Measurements from ENCODE around the gene SELPLG. TPM values are rescaled to one million over a fixed set of nuclear protein-coding genes. Genes with fewer than 3 reads are reported as not detected.

SELPLG gene
- total and polyA plus RNA-seq, 2 of the 4 experiments (the other 2 are of a cell fraction): 3.2 to 10.8 TPM

- H2BK120ac ChIP-seq (ENCODE audit: low read depth, low read length): no peak overlapping the region
- no peaks in the 10 kb centered on the region for H3K9me3 ChIP-seq (ENCODE audit: control insufficient read depth, insufficient read depth, low read length)
- BruUV-seq (replicated peaks): no TSS peak
- no peak overlapping the region for H3K9ac ChIP-seq (ENCODE audit: low read depth, low read length)
- no peaks in the 10 kb centered on the region for H3K9me1 ChIP-seq (ENCODE audit: insufficient read depth, low read length)
- no peak overlapping the region; the same call in 1 of the 2 replicates for H3K23ac ChIP-seq (ENCODE audit: low read depth, low read length)
- H3K36me3 ChIP-seq (ENCODE audit: control insufficient read depth, insufficient read depth, low read length): no peaks in the 10 kb centered on the region
- TF ChIP-seq USF2 (IDR thresholded peaks at IDR 0.05; ENCODE audit: low read depth, low read length): no peak
- TF ChIP-seq RAD21 (IDR thresholded peaks at IDR 0.05; ENCODE audit: low read length): no peak
- no peak for TF ChIP-seq RFX5 (IDR thresholded peaks at IDR 0.05; ENCODE audit: low read depth, low read length)
- no peak for TF ChIP-seq MAFK (IDR thresholded peaks at IDR 0.05; ENCODE audit: low read depth, low read length)
- no peak for TF ChIP-seq CTCF (conservative IDR thresholded peaks at IDR 0.05; ENCODE audit: low read depth, low read length)
- TF ChIP-seq SMC3 (IDR thresholded peaks at IDR 0.05; ENCODE audit: low read depth, low read length): no peak
- no peak for TF ChIP-seq BHLHE40 (IDR thresholded peaks at IDR 0.05; ENCODE audit: low read depth, low read length)
- no peak for TF ChIP-seq NFE2L2 (IDR thresholded peaks at IDR 0.05; ENCODE audit: low read depth, low read length)
- TF ChIP-seq ELK1 (IDR thresholded peaks at IDR 0.05; ENCODE audit: borderline replicate concordance, low read depth, low read length): no peak
- TF ChIP-seq RCOR1 (IDR thresholded peaks at IDR 0.05; ENCODE audit: insufficient replicate concordance, low read length): no peak
- no peak for TF ChIP-seq MAZ (IDR thresholded peaks at IDR 0.05; ENCODE audit: borderline replicate concordance, low read depth, low read length)
- TF ChIP-seq CHD1 (IDR thresholded peaks at IDR 0.05; ENCODE audit: low read depth, low read length): no peak
- no peak for TF ChIP-seq POLR2A (IDR thresholded peaks at IDR 0.05; ENCODE audit: low read depth, low read length)
- dilution Hi-C loops (cut with HindIII; ENCODE audit: low sequenced_read_pairs, unreplicated experiment) (no loop called here), intact Hi-C loops (cut with micrococcal nuclease) (no loop called here), in situ Hi-C loops (cut with MboI; ENCODE audit: low sequenced_read_pairs) (no loop called here)
- no peak overlapping the region for H3K4ac ChIP-seq (ENCODE audit: low read depth, low read length)
- H3K79me1 ChIP-seq (ENCODE audit: low read depth in 1 of 2, low read length in 2 of 2): no peaks in the 10 kb centered on the region
- no peak overlapping the region for H3K14ac ChIP-seq (replicated peaks; ENCODE audit: low read depth, low read length)
- H3K4me1 ChIP-seq (ENCODE audit: control insufficient read depth, insufficient read depth, low read length): peaks cover 12% of the 10 kb centered on the region
- H4K20me1 ChIP-seq (ENCODE audit: insufficient read depth, low read length): no peaks in the 10 kb centered on the region
- POLR2A ChIA-PET (ENCODE audit: unreplicated experiment): no interaction called here
- 60% methylated on average over 1 of the region's 3 CpGs; no CpG with 5 or more reads in 1 of the 2 experiments for WGBS, 2 experiments (ENCODE audit: extremely low coverage in 2 of 2, insufficient read length in 1 of 2)
- DNase-seq (no peak), ATAC-seq (ENCODE audit: low read depth) (no peak)
- H3K27me3 ChIP-seq (ENCODE audit: control insufficient read depth, insufficient read depth, low read length): no peaks in the 10 kb centered on the region
- H2BK15ac ChIP-seq (ENCODE audit: low read depth, low read length): peak overlapping the region; percentile 27; the same call in 1 of the 3 replicates
- no peak overlapping the region for H4K91ac ChIP-seq (ENCODE audit: insufficient read depth, low read depth, low read length)
- H4K5ac ChIP-seq (ENCODE audit: low read depth, low read length): no peak overlapping the region
- no peak overlapping the region for H2BK20ac ChIP-seq (ENCODE audit: low read depth, low read length)
- H3K56ac ChIP-seq (ENCODE audit: extremely low read depth, insufficient read depth, low read length): no peak overlapping the region
- H2AK5ac ChIP-seq (ENCODE audit: low read depth, low read length): peak overlapping the region; percentile 13
- no peak overlapping the region for H2AFZ ChIP-seq (replicated peaks; ENCODE audit: low read length, poor library complexity)
- no peak overlapping the region for H4K8ac ChIP-seq (ENCODE audit: low read depth in 2 of 2, low read length in 2 of 2)
- no peak overlapping the region for H3K27ac ChIP-seq (ENCODE audit: insufficient read depth, low read length)
- H3K18ac ChIP-seq (ENCODE audit: low read depth, low read length): no peak overlapping the region
- no peak overlapping the region for H2AK9ac ChIP-seq (replicated peaks; ENCODE audit: low read depth, low read length, poor library complexity)
- CTCF ChIA-PET: interaction anchor here (0.6 kb wide), 2 partner anchors 218 to 734 kb away, joined by 3 read pairs; no protein-coding TSS in a partner anchor
- no peak overlapping the region for H2BK5ac ChIP-seq (ENCODE audit: low read depth, low read length, poor library complexity, severe bottlenecking)
- no peak overlapping the region for H3K4me2 ChIP-seq (ENCODE audit: low read depth, low read length)
- H3K4me3 ChIP-seq (ENCODE audit: insufficient read depth, low read depth, low read length): no peak overlapping the region
Observed at GRCh38 chr12:108605000-108605689, 28.5 kb downstream of the SELPLG start.

Measured in IMR-90 (cell line).